ES-I3 (cell line): ENCODE results near the gene CMTM6.
"Not testable (repeated sequence)": the region's sequence is repeated elsewhere in the genome, so short reads cannot be mapped to it uniquely, and the experiment has no call there.

Source experiments
- H3K36me3 ChIP-seq: 2 replicates; pipeline ENCODE4 v1.6.1; 2013; ENCODE audit warnings: mild to moderate bottlenecking, low read length, control low read depth, moderate library complexity; ENCODE audit not compliant: insufficient read depth
- H3K4me1 ChIP-seq: 2 replicates; pipeline ENCODE4 v1.6.1; 2013; ENCODE audit warnings: mild to moderate bottlenecking, control low read depth, low read length; ENCODE audit not compliant: insufficient read depth
- H3K9ac ChIP-seq: 2 replicates; pipeline ENCODE4 v1.6.1; 2013; ENCODE audit warnings: low read depth, mild to moderate bottlenecking, low read length, moderate library complexity
- H3K9me3 ChIP-seq: 2 replicates; pipeline ENCODE4 v1.6.1; 2013; ENCODE audit warnings: mild to moderate bottlenecking, low read length, moderate library complexity; ENCODE audit not compliant: control insufficient read depth, insufficient read depth

Gene CMTM6, protein sequence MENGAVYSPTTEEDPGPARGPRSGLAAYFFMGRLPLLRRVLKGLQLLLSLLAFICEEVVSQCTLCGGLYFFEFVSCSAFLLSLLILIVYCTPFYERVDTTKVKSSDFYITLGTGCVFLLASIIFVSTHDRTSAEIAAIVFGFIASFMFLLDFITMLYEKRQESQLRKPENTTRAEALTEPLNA

DNA sequence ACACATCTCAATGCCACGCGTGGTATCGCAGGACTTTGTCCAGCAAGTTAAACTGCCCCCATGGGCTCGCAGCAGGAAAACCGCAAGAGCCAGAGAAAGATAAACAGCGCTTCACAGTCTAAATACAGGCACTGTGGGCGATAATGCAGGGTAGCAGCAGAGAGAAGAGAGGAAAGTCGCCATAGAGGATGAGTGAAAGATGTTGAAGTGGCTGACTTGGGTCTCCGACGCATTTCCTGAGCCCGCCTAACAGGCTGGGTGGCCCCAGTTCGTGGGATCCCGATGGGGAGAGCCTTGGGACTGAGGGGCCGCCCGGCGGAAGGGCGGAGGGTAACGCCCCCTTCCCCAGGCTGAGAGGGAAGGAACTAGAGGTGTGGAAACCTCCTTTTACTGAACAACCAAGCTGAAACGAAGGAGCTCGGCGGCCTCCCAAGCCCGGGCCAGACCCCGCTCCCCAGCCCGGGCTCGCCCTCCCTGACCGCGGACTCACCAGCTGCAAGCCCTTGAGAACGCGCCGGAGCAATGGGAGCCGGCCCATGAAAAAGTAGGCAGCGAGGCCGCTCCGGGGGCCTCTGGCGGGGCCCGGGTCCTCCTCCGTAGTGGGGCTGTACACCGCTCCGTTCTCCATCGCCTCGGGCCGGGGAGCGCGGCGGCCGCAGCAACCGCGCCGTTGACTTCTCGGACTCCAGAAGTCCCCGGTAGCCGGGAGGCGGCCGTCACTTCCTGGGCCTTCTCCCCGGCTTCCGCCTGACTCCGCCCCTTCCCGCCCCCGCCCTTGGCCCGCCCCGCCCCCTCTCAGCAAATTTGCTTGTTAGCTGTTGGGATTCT lies at the start of gene CMTM6:
Gene CMTM6 (minus strand): TSS at position 735 of the 828 bp plus-strand sequence. CDS start 107 bp downstream, at position 628.
- Histone ChIP-seq H3K36me3 (no peaks in the 10 kb centered on the region), H3K4me1 (0 out of 2 replicates have a peak, but pooled peaks cover 5% of the 10 kb centered on the region)

DNA sequence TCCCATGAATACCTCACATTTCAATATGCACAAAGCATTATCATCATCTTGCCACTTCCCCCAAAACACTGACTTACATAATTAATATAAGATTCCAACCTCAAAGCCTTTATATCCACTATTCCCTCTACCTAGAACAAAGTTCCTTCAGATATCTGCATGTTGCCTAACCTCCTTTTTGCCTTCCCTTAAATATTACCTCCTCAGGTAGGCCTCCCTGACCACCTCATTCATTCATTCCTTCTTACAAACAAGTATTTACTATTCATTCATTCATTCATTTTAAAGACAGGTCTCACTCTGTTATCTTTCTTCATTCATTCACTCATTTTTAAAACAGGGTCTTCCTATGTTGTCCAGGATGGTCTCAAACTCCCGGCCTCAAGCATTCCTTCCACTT lies 49.4 kb upstream of the CMTM6 start:
- Histone ChIP-seq H3K4me1 (peaks cover 4% of the 10 kb centered on the region; the same call in 1 of the 2 replicates), H3K9me3 (no peaks in the 10 kb centered on the region), H3K9ac (no peak overlapping the region), H3K36me3 (no peaks in the 10 kb centered on the region)

More for the DNA sequence above, at the start of gene CMTM6:
- Histone ChIP-seq H3K9me3 (no peaks in the 10 kb centered on the region), H3K9ac (peak within 1 kb of the TSS; percentile 87)

GRCh38 chr3:32551496-32551895 lies 48.8 kb upstream of the CMTM6 start:
- peaks cover 4% of the 10 kb centered on the region; the same call in 1 of the 2 replicates for H3K4me1 ChIP-seq
- H3K9me3 ChIP-seq, result no peaks in the 10 kb centered on the region
- no peak overlapping the region for H3K9ac ChIP-seq
- H3K36me3 ChIP-seq, result no peaks in the 10 kb centered on the region

DNA sequence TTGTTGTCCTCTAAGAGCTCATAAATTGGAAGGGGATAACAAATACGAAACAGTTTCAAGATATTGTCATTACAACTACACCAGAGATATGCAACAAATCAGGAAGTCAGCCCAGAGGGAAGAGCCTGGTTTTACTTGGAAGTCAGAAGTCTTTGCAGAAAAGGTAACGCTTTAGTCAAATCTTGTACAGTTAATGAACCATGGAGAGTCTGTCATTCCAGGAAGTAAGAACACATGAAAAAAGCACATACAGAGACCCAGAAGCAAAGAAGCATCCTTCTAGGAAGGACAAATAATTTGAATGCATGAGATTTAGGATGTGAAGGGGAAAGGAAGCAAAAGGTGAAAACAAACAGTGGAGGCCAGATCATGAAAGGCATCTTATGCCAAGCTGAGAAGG lies 48.4 kb upstream of the CMTM6 start:
- Histone ChIP-seq H3K36me3 (no peaks in the 10 kb centered on the region), H3K9ac (no peak overlapping the region), H3K9me3 (no peaks in the 10 kb centered on the region), H3K4me1 (peaks cover 4% of the 10 kb centered on the region; the same call in 1 of the 2 replicates)

DNA sequence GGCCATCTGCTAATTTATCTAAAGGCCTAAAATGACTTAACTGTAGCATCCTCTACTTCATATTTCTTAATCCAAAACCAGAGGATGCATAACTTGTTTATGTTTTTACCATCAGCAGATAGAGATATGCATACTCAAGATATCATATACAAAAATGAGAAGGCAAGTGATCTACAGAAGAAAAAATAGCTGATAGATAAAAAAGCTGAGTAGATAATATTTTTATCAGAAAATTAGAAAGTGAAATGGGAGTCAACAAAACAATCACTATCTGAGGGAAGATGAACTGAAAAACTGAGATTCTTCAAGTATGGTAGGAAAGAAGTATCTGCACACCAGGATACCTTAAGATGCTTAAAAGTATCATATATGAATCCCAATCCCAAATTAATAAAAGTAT lies 42.7 kb upstream of the CMTM6 start:
- Histone ChIP-seq H3K9me3 (no peaks in the 10 kb centered on the region), H3K36me3 (no peaks in the 10 kb centered on the region), H3K9ac (no peak overlapping the region)

GRCh38 chr3:32544894-32545293 lies 42.2 kb upstream of the CMTM6 start:
- H3K4me1 ChIP-seq, result no peaks in the 10 kb centered on the region
- no peak overlapping the region for H3K9ac ChIP-seq
- no peaks in the 10 kb centered on the region for H3K9me3 ChIP-seq
- no peaks in the 10 kb centered on the region for H3K36me3 ChIP-seq

More for the DNA sequence above, 42.7 kb upstream of the CMTM6 start:
- H3K4me1 ChIP-seq, result no peaks in the 10 kb centered on the region

GRCh38 chr3:32542807-32543206 lies 40.2 kb upstream of the CMTM6 start:
- Histone ChIP-seq H3K36me3 (no peaks in the 10 kb centered on the region), H3K4me1 (no peaks in the 10 kb centered on the region), H3K9me3 (no peaks in the 10 kb centered on the region), H3K9ac (no peak overlapping the region)

DNA sequence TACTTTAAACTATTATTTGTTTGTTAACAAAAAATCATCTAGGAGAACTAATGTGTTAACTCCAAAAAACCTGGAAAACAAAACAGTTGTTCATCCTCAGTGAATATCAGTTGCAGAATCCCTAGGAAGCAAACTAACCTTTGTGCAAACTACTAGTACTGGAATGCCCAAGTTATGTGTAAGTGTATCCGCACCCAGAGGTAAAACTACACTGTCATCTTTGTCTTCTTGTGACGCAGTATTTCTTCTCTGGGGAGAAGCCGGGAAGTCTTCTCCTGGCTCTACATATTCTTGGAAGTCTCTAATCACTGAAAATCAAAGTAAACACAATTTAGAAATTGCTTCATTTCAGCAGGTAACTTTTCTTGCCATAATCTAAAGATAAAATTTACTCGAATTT lies 38.2 kb upstream of the CMTM6 start:
- Histone ChIP-seq H3K4me1 (no peaks in the 10 kb centered on the region), H3K9ac (no peak overlapping the region), H3K9me3 (no peaks in the 10 kb centered on the region), H3K36me3 (no peaks in the 10 kb centered on the region)

DNA sequence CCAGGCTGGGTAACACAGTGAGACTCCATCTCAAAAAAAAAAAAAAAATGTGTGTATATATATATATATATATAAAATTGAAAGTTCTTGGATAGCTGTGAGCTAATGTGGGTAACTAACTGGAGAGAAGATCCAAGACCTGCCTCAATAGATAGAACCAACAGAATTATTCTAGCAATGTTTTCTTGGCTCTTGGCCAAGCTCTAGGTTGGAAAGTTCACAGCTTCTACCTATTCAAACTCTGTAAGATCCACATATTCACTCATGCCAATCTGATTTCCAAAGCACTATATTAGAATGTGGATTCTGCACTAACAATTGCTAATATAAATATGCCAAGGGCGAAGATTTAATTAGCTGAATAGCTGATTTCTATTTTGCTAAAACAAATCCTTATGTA lies 29.8 kb upstream of the CMTM6 start:
- no peaks in the 10 kb centered on the region for H3K4me1 ChIP-seq
- no peaks in the 10 kb centered on the region; the same call in 1 of the 2 replicates for H3K9me3 ChIP-seq
- H3K36me3 ChIP-seq, result peaks cover 2% of the 10 kb centered on the region
- no peak overlapping the region for H3K9ac ChIP-seq

DNA sequence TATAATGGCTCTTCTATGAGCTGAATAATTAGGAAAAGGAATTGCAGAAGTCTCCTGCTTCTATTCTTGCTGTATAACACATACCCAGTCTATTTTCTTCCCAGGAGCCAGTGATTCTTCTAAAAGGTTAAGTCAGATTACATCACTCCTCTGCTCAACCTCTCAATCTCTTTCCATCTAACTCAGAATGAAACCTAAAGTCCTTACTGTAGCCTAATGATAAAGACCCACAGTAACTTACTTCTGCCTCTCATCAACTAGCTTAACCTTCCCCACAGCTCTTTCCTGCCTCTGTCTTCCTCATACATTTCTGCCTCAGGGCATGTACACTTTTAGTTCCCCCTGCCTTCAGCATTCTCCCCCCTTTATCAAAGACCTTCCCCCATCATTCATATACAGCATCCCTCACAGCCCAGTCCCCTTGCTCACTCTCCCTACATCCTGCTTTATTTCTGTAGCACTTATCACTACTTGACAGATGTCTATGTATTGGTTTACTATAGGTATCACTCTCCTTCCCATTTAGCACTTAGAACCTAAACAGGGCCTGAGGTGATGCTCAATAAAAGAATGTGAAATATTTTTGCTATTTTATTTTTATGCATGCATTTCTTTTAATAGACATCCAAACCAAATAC lies 28.5 kb upstream of the CMTM6 start:
- Histone ChIP-seq H3K4me1 (no peaks in the 10 kb centered on the region), H3K9ac (no peak overlapping the region), H3K36me3 (peaks cover 11% of the 10 kb centered on the region), H3K9me3 (no peaks in the 10 kb centered on the region; the same call in 1 of the 2 replicates)

- Histone ChIP-seq H3K9me3 (no peaks in the 10 kb centered on the region; the same call in 1 of the 2 replicates), H3K9ac (no peak overlapping the region), H3K36me3 (peaks cover 12% of the 10 kb centered on the region; the same call in 1 of the 2 replicates), H3K4me1 (no peaks in the 10 kb centered on the region)
Measured at GRCh38 chr3:32525720-32526119, 23.1 kb upstream of the CMTM6 start.

GRCh38 chr3:32522682-32523081 lies 20.0 kb upstream of the CMTM6 start:
- no peaks in the 10 kb centered on the region for H3K4me1 ChIP-seq
- peaks cover 10% of the 10 kb centered on the region; the same call in 1 of the 2 replicates for H3K36me3 ChIP-seq
- H3K9ac ChIP-seq, result no peak overlapping the region
- H3K9me3 ChIP-seq, result no peaks in the 10 kb centered on the region; the same call in 1 of the 2 replicates

GRCh38 chr3:32518921-32519320 lies 16.3 kb upstream of the CMTM6 start:
- not testable (repeated sequence) for H3K4me1 ChIP-seq, H3K36me3 ChIP-seq, H3K9me3 ChIP-seq, H3K9ac ChIP-seq

GRCh38 chr3:32516751-32517150 lies 14.1 kb upstream of the CMTM6 start:
- H3K9me3 ChIP-seq, H3K9ac ChIP-seq, H3K36me3 ChIP-seq, H3K4me1 ChIP-seq: not testable (repeated sequence)
